Kidney capillary endothelial cell (primary cell): Measurements from ENCODE around the gene TRMT61A.
A peak's percentile ranks its signal among the peaks of the same experiment; 100 is the strongest.

Experiments used
- DNase-seq: peaks from one replicate; pipeline ENCODE4 v3.0.0-alpha.2; 2018; ENCODE audit warnings: low spot score

TRMT61A gene

DNA sequence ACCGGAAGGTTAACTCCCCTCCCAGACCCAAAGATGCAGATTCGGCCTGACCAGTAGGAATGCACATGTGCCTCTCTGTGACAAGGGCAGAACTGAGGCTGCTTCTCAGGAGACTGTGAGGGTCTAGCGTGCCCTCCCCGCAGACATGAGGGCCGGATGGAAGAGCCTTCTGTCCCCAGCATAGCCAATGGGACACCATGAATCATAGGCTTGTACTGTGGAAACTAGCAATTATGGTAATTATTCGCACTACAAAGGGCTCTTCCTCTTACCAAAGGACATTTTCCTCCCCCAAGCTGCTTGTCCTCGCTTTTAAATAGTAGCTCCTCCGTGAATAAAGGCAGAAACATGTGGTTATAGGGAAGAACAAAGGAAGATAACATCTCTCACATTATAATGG lies 40.0 kb downstream of the TRMT61A start:
- no peak for DNase-seq

DNA sequence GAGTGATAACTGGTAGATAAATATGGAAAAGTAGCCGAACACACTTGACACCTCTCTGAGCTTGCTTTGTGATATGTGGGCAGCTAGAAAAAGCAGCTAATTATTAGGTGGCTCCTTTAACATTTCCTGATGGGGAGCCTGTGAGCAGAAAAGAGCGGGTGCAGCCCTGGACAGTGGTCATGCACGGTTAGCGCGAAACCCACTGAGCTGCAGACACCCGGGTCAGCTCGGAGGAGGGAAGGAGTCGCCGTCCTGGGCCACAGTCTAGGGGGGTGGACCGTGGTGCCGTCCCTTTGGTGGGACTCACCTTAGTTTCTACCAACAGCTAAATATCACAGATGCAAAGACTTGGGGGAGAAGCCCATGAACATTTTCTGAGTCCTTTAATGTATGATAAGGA lies 40.4 kb downstream of the TRMT61A start:
- no peak for DNase-seq

DNA sequence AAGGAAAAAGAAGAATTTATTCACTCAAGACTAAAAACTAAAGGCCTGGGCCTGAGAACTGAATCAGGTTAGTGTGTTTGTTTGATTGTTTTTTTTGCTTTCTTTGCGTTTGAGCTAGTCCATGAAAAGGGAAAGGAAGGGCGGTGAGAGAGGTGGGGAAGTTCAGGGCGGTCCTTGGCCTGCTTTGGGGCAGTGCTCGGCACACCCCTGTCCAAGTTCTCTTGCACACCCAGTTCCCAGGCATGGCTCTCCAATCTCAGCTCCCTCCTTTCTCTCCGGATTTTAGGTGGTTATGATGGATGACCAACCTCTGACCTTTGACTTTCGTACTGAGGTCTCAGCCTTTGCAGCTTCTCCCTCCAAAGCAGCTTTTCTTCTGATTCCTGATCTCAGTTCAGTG lies 45.1 kb downstream of the TRMT61A start:
- DNase-seq: no peak

DNA sequence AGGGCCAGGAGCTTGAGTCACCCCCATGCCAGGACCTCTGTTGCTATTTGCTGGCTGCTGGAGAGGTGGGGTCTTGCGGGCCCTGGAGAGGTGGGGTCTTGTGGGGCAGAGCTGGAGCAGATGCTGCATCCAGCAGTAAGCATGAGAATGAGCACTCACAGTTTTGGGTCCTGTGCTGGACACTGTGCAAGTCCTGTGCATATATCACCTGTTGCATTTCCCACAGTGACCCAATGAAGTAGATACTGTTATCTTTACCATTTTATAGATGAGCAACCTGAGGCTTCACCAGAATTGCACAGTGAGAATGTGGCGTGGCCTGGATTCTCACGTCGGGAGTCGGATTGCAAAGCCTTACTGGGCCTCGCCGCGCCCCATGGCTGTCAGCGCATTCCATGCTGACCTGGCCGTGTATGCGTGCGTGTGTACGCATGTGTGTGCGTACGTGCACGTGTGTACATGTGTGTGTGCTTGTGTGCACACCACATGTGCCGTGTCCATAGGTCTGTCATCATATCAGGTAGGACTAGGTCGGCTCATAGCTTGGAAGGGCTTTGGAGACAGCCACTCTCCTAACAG lies 45.8 kb downstream of the TRMT61A start:
- DNase-seq: no peak

DNA sequence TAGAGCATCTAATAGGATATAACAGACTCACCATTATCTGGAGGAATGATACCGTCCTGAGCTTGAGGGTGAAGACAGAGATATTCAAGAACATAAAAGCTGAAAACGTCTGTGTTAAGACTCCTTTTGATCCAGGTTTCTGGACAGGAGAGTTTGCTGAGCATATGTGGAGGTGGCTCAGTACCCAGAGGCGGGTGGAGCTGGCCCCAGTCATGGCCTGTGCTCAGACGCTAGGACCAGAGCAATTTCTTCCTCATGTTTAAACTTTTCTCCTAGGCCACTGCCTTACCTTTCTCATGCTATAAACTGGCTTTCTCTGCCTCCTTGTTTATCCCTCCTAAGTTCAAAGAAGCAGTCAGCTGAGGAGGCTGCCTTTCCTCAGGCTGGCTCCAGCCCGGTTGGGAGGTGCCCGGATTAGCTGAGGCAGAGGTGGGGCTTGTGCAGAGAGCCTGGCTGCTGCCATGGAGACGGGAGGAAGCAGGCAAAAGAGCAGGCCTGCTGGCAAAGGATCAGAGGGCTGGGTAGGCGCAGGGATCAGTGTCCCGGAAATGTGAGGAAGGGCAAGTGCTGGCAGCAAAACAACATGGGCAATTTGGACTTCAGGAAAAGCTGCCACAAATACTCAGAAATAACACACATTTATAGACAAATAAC lies 47.5 kb downstream of the TRMT61A start:
- peak; percentile 91 for DNase-seq

DNA sequence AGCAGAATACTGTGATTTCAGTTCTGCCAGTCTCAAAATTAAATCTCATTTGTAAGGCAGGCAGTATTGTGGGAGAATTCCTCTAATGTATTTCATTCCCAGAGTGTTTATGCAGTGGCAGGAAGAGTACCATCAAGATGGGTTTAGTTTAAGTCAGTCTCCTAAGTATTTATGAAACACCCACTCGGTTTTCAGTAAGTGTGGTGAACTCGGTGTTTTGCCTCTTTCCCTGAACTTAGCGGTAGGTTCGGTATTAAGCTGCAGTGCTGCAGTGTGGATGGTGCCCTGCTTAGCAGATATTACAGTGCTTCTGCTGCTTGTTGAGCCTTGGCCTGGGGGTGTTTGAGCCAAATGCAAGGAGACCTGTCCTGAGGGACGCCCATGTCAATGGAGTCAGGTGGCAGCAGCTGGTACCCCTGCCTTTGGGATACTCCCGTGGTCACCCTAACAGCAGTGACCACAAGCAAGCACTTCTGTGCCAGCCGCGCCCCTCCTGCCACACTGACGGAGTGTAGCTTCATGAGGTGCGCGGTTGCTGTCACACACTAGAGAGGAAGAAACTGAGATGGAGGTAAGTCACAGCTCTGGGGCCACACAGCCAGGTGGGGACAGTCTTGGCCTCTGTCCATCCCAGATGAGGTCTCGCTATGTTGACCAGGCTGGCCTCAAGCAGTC lies 49.5 kb downstream of the TRMT61A start:
- no peak for DNase-seq

DNA sequence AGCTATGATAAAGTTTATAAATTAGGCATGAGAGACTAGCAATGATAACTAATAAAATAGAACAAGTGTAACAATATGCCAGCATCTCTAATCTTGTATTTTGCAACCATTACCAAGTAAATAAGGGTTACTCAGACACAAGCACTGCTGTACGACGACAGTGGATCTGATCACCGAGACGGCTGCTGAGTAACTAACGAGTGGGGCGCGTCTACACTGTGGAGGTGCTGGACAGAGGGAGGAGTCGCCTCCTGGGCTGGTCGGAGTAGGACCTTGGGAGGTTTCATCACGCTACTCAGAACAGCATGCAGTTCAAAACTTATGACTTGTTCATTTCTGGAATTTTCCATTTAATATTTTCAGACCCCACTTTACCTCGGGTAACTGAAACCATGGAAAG lies 52.2 kb downstream of the TRMT61A start:
- DNase-seq: no peak

DNA sequence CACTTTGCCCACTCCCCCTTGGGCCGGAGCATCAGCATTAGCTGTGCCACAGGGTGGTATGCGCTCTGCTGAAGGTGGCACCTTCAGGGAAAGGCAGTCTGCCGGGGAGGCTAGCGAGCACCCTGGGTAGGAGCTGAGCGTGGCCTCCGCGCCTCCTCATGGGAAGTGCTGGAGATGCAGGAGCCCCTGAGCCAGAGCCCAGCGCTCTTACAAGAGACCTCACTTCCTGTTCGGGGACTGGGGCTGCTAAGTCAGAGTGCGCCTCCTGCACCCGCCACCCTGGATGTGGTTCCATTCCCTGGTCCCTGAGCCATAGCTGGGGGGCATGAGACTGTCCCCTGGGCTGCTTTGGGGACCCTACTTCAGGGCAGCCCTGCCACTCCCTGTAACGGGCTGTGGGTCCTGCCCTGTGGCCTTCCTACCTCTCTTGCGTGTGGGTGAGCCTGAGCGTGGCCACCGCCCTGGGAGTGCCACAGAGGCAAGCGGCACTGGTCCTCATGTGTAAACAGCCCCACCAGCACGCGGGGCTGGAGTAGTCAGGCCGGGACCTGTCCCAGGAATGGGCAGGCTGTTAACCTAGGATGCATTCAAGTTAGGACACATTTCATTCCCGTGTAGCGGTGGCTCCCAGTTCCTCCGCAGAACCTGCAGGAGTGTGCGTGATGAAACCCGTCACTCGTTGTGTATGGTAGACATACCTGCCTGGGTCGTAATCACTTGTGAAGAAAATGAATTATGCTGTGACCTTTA lies 53.1 kb downstream of the TRMT61A start:
- no peak for DNase-seq

DNA sequence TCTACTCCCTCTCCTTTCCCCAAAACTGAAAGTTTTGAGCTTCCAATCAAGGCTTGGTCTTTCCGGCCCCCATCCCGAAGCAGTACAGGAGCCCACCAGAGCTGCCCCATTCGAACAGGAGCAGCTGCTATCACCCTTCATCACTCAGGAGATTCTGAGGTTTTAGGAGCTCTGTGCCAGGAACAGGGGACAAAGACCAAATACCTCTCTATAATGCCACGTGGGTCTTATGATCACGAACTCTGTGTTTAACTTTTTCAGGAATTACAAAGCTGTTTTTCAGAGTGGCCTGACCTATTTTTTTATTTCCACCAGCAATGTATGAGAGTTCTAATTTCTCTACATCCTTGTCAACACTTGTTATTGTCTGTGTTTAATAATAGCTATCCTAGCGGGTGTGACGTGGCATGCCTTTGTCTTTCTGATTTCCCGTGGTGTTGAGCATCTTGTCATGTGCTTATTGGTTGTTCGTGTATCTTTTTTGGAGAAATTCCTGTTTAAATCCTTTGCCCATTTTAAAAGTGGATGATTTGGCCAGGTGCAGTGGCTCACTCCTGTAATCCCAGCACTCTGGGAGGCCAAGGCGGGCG lies 55.4 kb downstream of the TRMT61A start:
- no peak for DNase-seq
